ENCODE results near the gene CAMK1D. TPM values are rescaled to one million over a fixed set of nuclear protein-coding genes. Genes with fewer than 3 reads are reported as not detected.
A peak's percentile ranks its signal among the peaks of the same experiment; 100 is the strongest.

Gene CAMK1D
- total RNA-seq, 1 experiment from 2014 or later: 6.3 TPM

DNA sequence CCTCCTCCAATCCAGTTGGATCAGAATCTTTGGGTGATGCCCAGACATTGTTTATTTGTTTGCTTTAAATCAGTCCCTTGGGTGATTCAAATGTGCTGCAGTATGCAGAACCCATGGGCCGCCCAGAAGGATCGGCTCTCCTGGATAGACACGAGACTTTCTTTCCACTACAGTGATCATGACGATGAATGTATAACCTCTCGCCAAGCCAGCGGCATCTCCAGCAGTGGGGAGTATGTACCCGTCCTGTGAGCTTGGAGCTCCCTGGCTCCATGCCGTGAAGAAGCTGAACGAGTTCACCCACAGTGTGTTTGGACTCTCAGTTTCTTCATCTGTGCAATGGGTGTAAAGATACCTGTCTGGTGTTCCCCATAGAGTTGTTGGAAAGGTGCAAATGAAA lies 162.3 kb downstream of the CAMK1D start:
- H3K27me3 ChIP-seq (ENCODE audit: insufficient read depth, low read length): no peaks in the 10 kb centered on the region
- H4K8ac ChIP-seq (replicated peaks; ENCODE audit: insufficient read length, low read depth, low read length): no peak overlapping the region
- H3K79me2 ChIP-seq (ENCODE audit: insufficient read depth, low read length): no peaks in the 10 kb centered on the region
- no CpG with 5 or more reads among the region's 9 CpGs for WGBS (ENCODE audit: extremely low coverage, insufficient read length, low lambda C conversion rate)
- H3K27me3 Mint-ChIP-seq (ENCODE audit: low read depth): no peaks in the 10 kb centered on the region
- H4K5ac ChIP-seq (ENCODE audit: insufficient read length, low read depth, low read length): no peak overlapping the region
- H3T11ph ChIP-seq (ENCODE audit: low read length): no peak overlapping the region
- H3K23ac ChIP-seq (ENCODE audit: insufficient read length, low read depth, low read length): no peak overlapping the region
- H2BK12ac ChIP-seq (ENCODE audit: insufficient read length, low read depth, low read length): no peak overlapping the region
- no peak overlapping the region for H2BK15ac ChIP-seq (ENCODE audit: low read depth, low read length)
- no peak overlapping the region for H3K4me3 Mint-ChIP-seq
- no peak for DNase-seq
- H3K23me2 ChIP-seq (ENCODE audit: insufficient read length, low read depth, low read length, poor library complexity, severe bottlenecking): no peaks in the 10 kb centered on the region
- no peaks in the 10 kb centered on the region for H4K20me1 ChIP-seq (ENCODE audit: control insufficient read depth, insufficient read depth, insufficient read length)
- H3K4me1 Mint-ChIP-seq: peaks cover 5 to 11% of the 10 kb centered on the region in 2 experiments; a peak in 3 of 4 replicates
- H3K9ac ChIP-seq (ENCODE audit: extremely low read depth, insufficient read length, low read length): no peak overlapping the region
- no peaks in the 10 kb centered on the region for H3K79me1 ChIP-seq (ENCODE audit: insufficient read depth, low read depth, low read length, poor library complexity, severe bottlenecking)
- H3K4ac ChIP-seq (ENCODE audit: low read depth, low read length): no peak overlapping the region
- H2BK120ac ChIP-seq (ENCODE audit: low read depth, low read length, poor library complexity, severe bottlenecking): no peak overlapping the region
- H3K56ac ChIP-seq (ENCODE audit: insufficient read length, low read depth, low read length): no peak overlapping the region
- no peak overlapping the region for H3K18ac ChIP-seq (ENCODE audit: insufficient read length, low read depth, low read length)
- H2AK5ac ChIP-seq (ENCODE audit: insufficient read length, low read length): no peak overlapping the region
- TF ChIP-seq CTCF (conservative IDR thresholded peaks at IDR 0.05): no peak
- no peak overlapping the region for H2BK5ac ChIP-seq (ENCODE audit: insufficient read length, low read length)
- H3K36me3 Mint-ChIP-seq (ENCODE audit: insufficient read depth in 1 of 3, low read depth in 3 of 3): peaks cover 0 to 8% (median 4%) of the 10 kb centered on the region in 3 experiments; a peak in 2 of 7 replicates
- no peak overlapping the region for H3K27ac ChIP-seq (ENCODE audit: insufficient read length, low read depth, low read length)
- 0 out of 7 replicates have a peak overlapping the region, but pooled peaks of 1 of the 3 experiments have one; percentile 44 for H3K27ac Mint-ChIP-seq
- no peaks in the 10 kb centered on the region; the same call in 1 of the 2 replicates for H3K4me1 ChIP-seq (ENCODE audit: insufficient read depth, low read length)
- no peak overlapping the region for H2BK20ac ChIP-seq (ENCODE audit: low read depth, low read length, poor library complexity, severe bottlenecking)
- peaks cover 0 to 7% of the 10 kb centered on the region in 2 experiments; a peak in 1 of 5 replicates for H3K9me3 Mint-ChIP-seq
- no peak overlapping the region for H4K91ac ChIP-seq (ENCODE audit: insufficient read length, low read depth, low read length)
- H3K14ac ChIP-seq (ENCODE audit: insufficient read depth, low read length): no peak overlapping the region
- no peak overlapping the region for H2AFZ ChIP-seq (ENCODE audit: low read length)
- no peak overlapping the region for H3K4me2 ChIP-seq (ENCODE audit: insufficient read depth, insufficient read length, low read length)
- H3K9me3 ChIP-seq (ENCODE audit: control insufficient read depth, low read depth, low read length): no peaks in the 10 kb centered on the region

Measured in H9 (cell line).